ENCODE data around the gene GPC3.

- TF ChIP-seq ZNF232 (CRISPR knock-in tag; IDR thresholded peaks at IDR 0.05) (no peak), CTCF (IDR thresholded peaks at IDR 0.05) (no peak), JUN (CRISPR knock-in tag; IDR thresholded peaks at IDR 0.05) (no peak), RELA (CRISPR knock-in tag; IDR thresholded peaks at IDR 0.05; ENCODE audit: borderline replicate concordance) (no peak)
- TF ChIP-seq, protein P1, sequence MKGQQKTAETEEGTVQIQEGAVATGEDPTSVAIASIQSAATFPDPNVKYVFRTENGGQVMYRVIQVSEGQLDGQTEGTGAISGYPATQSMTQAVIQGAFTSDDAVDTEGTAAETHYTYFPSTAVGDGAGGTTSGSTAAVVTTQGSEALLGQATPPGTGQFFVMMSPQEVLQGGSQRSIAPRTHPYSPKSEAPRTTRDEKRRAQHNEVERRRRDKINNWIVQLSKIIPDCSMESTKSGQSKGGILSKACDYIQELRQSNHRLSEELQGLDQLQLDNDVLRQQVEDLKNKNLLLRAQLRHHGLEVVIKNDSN (CRISPR knock-in tag; IDR thresholded peaks at IDR 0.05): no peak
These were observed 275.9 kb downstream of the GPC3 start for GRCh38 chrX:133709501-133709900.
